ENCODE results near the gene RHBDL1.

RHBDL1 gene

GRCh38 chr16:635573-636205 is 39.8 kb upstream of the RHBDL1 start (continued):
- TF ChIP-seq ZNF19 (tag by site-specific recombination; IDR thresholded peaks at IDR 0.05; ENCODE audit: low read depth), result no peak
- TF ChIP-seq, protein P1, sequence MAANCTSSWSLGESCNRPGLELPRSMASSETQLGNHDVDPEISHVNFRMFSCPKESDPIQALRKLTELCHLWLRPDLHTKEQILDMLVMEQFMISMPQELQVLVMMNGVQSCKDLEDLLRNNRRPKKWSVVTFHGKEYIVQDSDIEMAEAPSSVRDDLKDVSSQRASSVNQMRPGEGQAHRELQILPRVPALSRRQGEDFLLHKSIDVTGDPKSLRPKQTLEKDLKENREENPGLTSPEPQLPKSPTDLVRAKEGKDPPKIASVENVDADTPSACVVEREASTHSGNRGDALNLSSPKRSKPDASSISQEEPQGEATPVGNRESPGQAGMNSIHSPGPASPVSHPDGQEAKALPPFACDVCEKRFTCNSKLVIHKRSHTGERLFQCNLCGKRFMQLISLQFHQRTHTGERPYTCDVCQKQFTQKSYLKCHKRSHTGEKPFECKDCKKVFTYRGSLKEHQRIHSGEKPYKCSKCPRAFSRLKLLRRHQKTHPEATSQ (tag by site-specific recombination; IDR thresholded peaks at IDR 0.05), result peak; percentile 84; the same call in 1 of the 2 replicates
- TF ChIP-seq ZNF785 (tag by site-specific recombination; IDR thresholded peaks at IDR 0.05), result no peak
- peak; percentile 77 for TF ChIP-seq GLIS2 (tag by site-specific recombination; IDR thresholded peaks at IDR 0.05)
- TF ChIP-seq RBAK (tag by site-specific recombination; IDR thresholded peaks at IDR 0.05), result no peak
- TF ChIP-seq ZBTB48 (tag by site-specific recombination; IDR thresholded peaks at IDR 0.05), result no peak
- TF ChIP-seq ZNF132 (tag by site-specific recombination; IDR thresholded peaks at IDR 0.05; ENCODE audit: borderline replicate concordance), result no peak
- no peak for TF ChIP-seq ZNF404 (tag by site-specific recombination; IDR thresholded peaks at IDR 0.05)
- TF ChIP-seq ZNF645 (tag by site-specific recombination; IDR thresholded peaks at IDR 0.05), result no peak
- TF ChIP-seq REPIN1 (tag by site-specific recombination; IDR thresholded peaks at IDR 0.05; ENCODE audit: low read depth), result no peak
- TF ChIP-seq, protein P2, sequence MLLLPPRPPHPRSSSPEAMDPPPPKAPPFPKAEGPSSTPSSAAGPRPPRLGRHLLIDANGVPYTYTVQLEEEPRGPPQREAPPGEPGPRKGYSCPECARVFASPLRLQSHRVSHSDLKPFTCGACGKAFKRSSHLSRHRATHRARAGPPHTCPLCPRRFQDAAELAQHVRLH (tag by site-specific recombination; IDR thresholded peaks at IDR 0.05), result no peak
- TF ChIP-seq, protein P3, sequence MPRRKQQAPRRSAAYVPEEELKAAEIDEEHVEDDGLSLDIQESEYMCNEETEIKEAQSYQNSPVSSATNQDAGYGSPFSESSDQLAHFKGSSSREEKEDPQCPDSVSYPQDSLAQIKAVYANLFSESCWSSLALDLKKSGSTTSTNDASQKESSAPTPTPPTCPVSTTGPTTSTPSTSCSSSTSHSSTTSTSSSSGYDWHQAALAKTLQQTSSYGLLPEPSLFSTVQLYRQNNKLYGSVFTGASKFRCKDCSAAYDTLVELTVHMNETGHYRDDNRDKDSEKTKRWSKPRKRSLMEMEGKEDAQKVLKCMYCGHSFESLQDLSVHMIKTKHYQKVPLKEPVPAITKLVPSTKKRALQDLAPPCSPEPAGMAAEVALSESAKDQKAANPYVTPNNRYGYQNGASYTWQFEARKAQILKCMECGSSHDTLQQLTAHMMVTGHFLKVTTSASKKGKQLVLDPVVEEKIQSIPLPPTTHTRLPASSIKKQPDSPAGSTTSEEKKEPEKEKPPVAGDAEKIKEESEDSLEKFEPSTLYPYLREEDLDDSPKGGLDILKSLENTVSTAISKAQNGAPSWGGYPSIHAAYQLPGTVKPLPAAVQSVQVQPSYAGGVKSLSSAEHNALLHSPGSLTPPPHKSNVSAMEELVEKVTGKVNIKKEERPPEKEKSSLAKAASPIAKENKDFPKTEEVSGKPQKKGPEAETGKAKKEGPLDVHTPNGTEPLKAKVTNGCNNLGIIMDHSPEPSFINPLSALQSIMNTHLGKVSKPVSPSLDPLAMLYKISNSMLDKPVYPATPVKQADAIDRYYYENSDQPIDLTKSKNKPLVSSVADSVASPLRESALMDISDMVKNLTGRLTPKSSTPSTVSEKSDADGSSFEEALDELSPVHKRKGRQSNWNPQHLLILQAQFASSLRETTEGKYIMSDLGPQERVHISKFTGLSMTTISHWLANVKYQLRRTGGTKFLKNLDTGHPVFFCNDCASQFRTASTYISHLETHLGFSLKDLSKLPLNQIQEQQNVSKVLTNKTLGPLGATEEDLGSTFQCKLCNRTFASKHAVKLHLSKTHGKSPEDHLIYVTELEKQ (tag by site-specific recombination; IDR thresholded peaks at IDR 0.05; ENCODE audit: borderline replicate concordance), result no peak
- TF ChIP-seq SCRT1 (tag by site-specific recombination; IDR thresholded peaks at IDR 0.05; ENCODE audit: borderline replicate concordance), result peak; percentile 88
- TF ChIP-seq, protein P4, sequence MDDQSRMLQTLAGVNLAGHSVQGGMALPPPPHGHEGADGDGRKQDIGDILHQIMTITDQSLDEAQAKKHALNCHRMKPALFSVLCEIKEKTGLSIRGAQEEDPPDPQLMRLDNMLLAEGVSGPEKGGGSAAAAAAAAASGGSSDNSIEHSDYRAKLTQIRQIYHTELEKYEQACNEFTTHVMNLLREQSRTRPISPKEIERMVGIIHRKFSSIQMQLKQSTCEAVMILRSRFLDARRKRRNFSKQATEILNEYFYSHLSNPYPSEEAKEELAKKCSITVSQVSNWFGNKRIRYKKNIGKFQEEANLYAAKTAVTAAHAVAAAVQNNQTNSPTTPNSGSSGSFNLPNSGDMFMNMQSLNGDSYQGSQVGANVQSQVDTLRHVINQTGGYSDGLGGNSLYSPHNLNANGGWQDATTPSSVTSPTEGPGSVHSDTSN (CRISPR knock-in tag; IDR thresholded peaks at IDR 0.05), result no peak
- TF ChIP-seq, protein P5, sequence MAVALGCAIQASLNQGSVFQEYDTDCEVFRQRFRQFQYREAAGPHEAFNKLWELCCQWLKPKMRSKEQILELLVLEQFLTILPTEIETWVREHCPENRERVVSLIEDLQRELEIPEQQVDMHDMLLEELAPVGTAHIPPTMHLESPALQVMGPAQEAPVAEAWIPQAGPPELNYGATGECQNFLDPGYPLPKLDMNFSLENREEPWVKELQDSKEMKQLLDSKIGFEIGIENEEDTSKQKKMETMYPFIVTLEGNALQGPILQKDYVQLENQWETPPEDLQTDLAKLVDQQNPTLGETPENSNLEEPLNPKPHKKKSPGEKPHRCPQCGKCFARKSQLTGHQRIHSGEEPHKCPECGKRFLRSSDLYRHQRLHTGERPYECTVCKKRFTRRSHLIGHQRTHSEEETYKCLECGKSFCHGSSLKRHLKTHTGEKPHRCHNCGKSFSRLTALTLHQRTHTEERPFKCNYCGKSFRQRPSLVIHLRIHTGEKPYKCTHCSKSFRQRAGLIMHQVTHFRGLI (tag by site-specific recombination; IDR thresholded peaks at IDR 0.05), result no peak
- TF ChIP-seq ZNF792 (tag by site-specific recombination; IDR thresholded peaks at IDR 0.05), result no peak
- TF ChIP-seq ZNF791 (tag by site-specific recombination; IDR thresholded peaks at IDR 0.05), result no peak
- no peak; the same call in 1 of the 2 replicates for TF ChIP-seq ZFHX2 (tag by site-specific recombination; conservative IDR thresholded peaks at IDR 0.05)
- no peak for TF ChIP-seq GLI2 (tag by site-specific recombination; IDR thresholded peaks at IDR 0.05; ENCODE audit: borderline replicate concordance, low read depth)
- TF ChIP-seq, protein P6, sequence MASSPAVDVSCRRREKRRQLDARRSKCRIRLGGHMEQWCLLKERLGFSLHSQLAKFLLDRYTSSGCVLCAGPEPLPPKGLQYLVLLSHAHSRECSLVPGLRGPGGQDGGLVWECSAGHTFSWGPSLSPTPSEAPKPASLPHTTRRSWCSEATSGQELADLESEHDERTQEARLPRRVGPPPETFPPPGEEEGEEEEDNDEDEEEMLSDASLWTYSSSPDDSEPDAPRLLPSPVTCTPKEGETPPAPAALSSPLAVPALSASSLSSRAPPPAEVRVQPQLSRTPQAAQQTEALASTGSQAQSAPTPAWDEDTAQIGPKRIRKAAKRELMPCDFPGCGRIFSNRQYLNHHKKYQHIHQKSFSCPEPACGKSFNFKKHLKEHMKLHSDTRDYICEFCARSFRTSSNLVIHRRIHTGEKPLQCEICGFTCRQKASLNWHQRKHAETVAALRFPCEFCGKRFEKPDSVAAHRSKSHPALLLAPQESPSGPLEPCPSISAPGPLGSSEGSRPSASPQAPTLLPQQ (tag by site-specific recombination; IDR thresholded peaks at IDR 0.05), result 0 out of 2 replicates have a peak, but pooled peaks have one; percentile 18
- TF ChIP-seq ZBTB26 (tag by site-specific recombination; optimal IDR thresholded peaks at IDR 0.05), result no peak
- TF ChIP-seq ZNF677 (tag by site-specific recombination; IDR thresholded peaks at IDR 0.05), result no peak
- no peak for TF ChIP-seq ZNF521 (tag by site-specific recombination; IDR thresholded peaks at IDR 0.05)
- no peak for TF ChIP-seq SP2 (tag by site-specific recombination; IDR thresholded peaks at IDR 0.05)
- no peak for TF ChIP-seq ZNF558 (tag by site-specific recombination; IDR thresholded peaks at IDR 0.05)
- TF ChIP-seq ZNF560 (tag by site-specific recombination; IDR thresholded peaks at IDR 0.05; ENCODE audit: borderline replicate concordance), result no peak
- no peak for TF ChIP-seq ZNF155 (tag by site-specific recombination; IDR thresholded peaks at IDR 0.05)
